Activated T-cell treated with anti-CD3 and anti-CD28 coated beads for 48 hours (primary cell): ENCODE data around the gene SERINC2.
"Not testable (repeated sequence)": the region's sequence is repeated elsewhere in the genome, so short reads cannot be mapped to it uniquely, and the experiment has no call there.

Source experiments
- DNase-seq: peaks from one replicate; pipeline ENCODE4 v3.0.0-alpha.2; 2020; ENCODE audit warnings: low read depth

SERINC2 gene

DNA sequence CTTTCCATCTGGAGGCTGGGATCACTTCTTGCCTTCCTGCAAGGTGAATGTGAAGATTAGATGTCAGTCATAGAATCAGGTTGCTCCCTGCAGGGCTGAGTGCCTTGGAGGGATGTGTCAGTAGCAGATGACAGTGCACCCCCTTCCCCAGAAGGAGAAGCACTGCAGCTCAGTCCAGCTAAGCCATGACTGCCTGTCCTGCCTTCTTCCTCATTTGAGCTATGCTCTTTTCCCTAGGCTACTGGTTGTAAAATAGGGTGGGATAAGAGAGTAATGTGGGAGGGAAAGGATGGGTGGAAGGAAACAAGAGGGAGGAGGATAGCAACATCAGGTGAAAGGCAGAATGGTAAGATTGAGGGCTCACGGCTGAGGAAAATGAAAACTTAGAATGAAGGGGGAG is 29.0 kb upstream of the SERINC2 start:
- no peak for DNase-seq

DNA sequence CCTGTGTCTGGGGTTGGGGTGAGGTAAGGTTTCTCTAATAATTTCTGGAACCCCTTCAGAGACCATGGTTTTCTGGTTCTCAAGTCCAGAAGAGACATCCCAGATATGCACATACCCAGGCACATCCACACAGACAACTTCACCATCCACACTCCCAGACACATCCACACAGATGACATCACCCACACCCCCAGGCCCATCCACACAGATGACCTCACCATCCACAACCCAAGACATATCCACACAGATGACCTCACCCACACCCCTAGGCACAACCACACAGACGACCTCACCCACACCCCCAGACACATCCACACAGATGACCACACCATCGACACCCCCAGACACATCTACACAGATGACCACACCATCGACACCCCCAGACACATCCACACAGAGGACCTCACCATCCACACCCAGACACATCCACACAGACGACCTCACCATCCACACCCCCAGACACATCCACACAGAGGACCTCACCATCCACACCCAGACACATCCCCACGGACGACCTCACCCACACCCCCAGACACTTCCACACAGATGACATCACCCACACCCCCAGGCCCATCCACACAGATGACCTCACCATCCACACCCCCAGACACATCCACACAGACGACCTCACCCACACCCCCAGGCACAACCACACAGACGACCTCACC is 26.3 kb upstream of the SERINC2 start:
- not testable (repeated sequence) for DNase-seq

DNA sequence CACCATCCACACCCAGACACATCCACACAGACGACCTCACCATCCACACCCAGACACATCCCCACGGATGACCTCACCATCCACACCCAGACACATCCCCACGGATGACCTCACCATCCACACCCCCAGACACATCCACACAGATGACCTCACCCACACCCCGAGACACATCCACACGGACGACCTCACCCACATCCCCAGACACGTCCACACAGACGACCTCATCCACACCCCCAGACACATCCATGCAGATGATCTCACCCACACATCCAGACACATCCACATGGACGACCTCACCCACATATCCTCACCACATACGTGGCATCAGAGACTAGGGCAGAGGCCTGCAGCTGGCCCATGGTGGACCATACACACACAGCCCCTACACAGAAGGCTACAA is 25.4 kb upstream of the SERINC2 start:
- DNase-seq = no peak

DNA sequence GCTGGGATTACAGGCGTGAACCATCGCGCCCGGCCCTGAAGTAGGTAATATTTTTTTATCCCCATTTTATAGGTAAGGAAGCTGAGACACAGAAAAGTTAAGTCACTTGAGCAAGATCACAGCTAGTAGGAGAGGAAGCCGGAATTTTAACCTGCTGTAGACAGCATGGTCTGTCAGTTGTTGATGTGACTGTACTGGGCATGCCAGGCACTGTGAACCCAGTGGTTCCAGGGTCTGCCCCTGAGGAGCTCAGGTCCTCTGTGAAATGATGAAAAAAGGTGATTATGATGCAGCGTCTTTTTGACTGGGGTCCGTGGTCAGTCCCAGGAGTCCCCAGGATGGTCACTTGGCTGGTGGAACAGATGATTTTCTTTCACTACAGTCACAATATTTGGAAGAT is 23.4 kb upstream of the SERINC2 start:
- DNase-seq = no peak

DNA sequence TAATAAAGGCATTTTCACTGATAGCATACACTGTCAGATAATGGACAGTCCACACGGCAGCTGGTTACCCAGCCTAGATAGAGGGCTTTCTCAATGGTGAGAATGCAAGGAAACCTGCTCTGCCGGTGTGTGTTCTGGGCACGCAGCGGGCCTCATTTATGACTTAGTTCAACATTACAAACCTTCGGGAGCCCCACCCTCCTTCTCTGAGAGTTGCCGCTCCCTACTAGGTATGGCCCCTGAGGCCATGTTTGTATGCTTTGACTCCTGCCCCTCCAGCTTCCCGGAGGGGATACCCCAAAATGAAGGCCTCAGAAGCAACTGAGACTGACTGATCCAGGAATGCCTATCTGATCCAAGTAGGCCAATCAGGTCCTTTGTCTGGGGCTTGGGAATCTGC is 22.9 kb upstream of the SERINC2 start:
- no peak for DNase-seq

DNA sequence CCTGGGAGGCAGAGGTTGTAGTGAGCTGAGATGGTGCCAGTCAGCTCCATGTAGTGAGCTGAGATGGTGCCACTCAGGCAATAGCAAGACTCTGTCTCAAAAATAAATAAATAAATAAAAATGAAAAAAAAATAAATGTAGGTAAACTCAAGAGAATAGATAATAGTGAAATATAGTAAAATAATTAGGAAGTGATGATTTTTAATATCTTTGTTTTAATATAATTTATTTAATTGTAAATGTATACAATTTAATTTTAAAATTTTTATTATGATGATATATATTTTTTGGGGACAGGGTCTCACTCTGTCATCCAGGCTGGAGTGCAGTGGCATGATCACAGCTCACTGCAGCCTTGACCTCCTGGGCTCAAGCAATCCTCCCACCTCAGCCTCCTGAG is 19.6 kb upstream of the SERINC2 start:
- DNase-seq = no peak

DNA sequence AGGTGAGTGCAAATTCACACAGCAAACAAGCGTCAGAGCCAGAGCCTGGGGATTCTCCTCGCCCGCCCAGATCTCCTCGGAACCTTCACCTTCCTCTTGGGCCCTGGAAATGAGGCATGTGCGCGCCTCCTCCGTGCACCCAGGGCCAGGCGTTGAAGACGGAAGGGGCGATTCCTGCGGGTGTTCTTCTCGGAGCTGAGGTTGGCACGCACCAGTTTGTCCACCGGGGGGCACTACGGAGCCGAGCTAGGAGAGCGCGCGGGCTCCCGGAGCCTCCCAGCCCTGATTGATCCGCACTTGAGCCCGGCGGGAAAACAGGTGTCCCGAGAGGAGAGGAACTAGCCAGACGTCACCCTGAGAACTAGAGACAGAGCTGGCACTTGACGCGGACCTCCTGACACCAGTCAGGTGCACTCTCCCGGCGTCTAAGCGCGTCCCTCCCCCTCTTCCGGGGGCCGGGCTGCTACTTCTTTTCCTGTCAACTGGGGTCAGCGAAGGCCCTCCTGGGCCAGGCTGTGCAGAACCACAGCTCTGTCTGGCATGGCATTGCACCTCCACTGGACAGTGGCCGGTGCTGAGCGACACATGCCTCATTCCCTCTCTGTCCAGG is 18.3 kb upstream of the SERINC2 start:
- DNase-seq = peak; percentile 76

DNA sequence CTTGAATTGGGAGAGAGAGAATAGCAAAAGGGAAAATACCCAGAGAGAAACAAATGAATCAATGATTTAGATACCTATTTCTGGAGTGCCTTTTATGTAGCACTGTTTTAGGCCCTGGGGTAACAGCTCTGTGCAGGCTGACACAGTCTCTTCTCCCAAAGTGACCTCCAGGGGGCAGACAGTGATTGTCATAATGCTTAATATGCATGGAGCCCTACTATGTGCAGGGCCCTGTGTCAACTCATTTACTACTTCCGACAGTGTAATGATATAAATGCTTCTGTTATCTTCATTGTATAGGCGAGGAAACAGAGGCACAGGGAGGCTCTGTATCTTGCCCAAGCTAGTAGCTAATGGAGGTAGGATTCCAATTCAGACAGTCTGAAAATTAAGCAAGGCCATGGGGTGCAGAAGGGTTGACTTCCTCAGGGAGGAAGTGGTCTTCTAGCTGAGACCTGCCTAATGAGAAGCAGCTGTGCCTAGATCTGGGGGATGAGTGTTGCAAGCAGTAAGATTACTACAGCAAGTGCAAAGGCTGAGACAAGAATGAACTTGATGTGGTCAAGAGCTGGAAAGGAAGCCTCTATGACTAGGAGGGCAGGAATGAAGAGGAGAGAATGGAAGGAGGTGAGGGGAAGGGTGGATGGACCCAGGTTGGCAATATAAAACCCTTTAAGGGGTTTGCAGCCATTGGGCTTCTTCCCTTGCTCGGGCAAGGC is 16.2 kb upstream of the SERINC2 start:
- no peak for DNase-seq

DNA sequence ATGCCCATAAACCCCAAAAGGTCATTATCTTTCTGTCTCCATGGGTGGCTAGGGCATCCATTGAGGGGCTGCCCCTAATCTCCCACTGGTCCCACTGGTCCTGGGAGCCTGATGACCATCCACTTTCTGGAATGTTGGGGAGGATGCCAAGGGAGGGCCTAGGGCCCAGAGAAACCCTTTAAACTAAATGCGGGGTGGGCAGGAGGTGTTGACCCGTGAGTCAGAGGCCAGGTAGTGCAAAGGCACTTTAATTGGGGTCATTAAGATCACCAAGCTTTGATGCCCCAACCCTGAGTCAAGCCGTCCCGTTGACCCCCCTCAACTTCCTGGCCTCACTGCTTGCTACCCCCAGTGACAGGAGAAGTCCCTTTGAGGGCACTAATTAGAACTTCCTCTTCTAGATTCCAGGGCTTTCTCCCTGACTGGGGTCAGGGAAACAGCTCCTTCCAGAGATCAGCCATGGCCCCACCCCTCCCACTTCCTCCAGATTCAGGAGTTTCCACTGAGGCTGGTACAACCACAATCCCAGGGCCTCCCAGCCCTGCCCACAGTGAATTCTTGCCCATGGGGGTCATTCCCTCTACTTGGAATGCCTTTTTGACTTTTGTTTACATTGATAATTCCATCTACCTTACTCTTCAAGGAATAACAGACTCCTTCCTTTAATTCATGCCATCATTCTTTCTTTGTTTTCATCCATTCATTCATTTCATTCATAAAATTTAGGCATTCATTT is 15.5 kb upstream of the SERINC2 start:
- no peak for DNase-seq

DNA sequence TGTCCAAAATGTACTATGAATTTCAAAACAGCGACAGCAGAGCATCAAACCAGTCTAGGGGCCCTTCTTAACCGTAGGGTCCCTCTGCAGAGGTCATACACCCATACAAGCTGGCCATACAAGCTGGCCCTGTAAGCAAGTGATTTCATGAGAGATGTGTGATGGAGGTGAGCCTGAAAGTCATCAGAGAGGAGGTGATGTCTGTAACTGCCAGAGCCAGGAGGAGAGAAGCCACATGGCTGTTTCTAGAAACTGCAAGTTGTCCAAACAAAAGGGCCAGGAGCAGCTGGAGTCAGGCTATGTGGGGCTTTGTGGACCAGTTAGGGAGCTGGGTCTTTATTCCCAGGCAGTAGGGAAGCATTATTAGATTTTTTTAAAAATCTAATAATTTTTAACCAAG is 14.8 kb upstream of the SERINC2 start:
- no peak for DNase-seq

DNA sequence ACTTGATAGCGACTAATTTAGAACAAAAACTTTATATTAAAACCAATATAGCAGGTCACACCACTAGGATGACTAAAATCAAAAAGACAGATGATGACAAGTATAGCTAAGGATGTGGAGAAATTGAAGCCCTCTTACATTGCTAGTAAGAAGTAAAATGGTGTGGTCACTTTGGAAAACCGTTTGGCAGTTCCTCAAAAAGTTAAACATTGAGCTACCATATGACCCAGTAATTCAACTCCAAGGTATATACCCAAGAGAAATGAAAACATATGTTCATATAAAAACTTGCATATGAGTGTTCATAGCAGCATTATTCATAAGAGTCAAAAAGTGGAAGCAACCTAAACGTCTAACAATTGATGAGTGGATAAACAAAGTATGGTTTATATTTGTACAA is 13.0 kb upstream of the SERINC2 start:
- no peak for DNase-seq

DNA sequence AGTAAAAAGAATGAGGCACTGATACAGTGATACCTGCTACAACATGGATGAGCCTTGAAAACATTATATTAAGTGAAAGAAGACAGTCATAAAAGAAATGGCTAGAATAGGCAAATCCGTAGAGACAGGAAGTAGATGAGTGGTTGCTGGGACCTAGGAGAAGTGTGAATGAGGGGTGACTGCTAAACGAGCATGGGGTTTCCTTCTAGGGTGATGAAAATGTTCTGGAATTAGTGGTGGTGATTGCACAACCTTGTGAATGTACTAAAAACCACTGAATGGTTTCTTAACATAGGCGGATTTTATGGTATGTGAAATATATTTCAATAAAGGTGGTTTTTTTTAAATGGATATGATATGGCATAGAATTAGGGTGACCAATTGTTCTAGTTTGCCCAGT is 12.6 kb upstream of the SERINC2 start:
- DNase-seq = no peak

DNA sequence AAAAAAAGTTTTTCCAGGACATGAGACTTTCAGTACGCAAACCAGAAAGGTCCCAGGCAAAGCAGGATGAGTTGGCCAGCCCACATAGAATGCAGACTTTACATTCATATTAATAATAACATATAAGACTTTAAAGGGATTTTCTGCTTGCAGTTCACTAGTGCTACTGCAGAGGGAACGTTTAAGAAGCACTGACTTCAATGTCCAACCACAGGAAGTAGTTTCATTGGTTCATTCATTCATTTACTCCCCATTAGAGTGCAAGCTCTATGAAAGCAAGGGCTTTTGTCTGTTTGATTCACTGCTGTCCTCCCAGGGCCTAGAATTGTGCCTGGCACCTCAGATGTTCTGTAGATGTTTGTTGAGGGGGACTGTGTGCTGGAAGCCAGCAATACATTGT is 11.8 kb upstream of the SERINC2 start:
- no peak for DNase-seq

DNA sequence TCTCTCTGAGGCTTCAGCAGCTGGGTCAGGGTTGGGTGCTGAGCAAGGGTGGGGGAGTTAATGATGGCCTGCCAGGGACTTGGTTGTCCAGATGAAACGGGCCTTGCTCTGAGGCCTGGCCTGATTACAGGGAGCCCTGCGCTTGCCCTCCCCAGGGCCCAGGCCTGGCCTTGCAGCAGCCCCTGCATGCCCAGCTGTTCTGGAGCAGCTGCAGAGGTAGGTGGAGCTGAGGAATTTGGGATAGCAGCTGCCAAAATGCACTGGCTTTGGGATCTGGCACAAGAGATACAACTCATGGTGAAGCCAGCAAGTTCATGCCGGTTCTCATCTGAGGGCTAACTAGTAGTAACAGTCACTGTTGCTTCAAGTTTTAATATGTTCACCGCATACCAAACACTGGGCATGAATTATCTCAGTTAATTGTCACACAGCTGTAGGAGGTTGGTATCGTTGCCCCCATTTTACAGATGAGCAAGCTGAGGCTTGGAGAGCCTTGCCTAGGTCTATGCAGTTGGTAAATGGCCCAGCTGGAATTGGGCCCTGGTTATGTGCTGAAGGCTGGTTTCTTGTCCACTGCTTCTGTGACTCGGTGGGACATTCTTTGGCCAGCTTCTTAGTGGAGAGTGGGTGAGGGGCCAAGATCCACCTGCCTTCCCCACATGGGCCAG is 7.3 kb upstream of the SERINC2 start:
- no peak for DNase-seq

DNA sequence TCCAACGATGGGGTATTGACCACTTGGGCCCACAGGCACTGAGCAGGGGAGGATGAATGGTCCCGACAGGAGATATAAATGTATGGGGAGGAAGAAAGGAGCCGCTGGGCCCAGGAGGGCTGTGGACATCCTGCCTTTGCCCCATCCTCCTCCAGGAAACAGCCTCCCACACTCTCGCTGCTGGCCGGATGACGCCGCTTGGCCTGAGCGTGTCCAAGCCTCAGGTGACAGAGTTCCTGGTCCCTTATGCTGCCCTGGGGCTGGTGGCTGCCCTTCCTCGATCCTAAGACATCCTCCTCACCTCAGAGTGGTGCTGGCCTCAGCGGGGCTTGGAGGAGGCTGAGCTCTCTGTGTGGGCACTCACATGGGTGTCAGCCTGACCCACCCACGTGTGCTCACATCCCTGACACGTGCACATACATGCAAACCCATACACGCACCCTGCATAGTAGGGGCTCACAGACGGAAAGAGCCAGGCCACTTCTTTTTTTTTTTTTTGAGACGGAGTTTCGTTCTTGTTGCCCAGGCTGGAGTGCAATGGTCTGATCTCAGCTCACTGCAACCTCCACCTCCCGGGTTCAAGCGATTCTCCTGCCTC is 5.9 kb upstream of the SERINC2 start:
- DNase-seq = no peak

DNA sequence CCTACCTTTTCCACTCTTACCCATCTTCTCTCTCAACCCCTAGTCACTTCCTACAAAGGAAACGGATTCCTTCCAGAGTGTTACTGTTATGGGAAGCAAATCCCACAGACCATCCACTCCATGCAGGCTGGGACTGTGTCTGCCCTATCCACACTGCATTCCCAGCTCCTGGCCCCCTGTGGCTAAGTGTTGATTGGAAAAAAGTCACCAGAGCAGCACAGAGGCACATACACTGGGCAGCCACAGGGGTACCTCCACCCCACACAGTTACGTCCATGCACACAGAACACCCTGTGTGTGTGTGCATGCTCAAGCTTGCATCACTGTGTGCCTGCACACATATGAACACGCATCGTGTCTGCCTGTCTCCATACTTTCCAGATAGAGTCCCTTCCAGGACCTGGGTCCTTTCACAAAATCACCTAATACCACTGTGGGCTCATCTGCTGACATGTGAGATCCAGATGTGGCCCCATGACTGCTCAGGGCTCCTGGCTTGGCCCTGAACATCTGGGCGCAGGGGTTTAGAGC is 4.2 kb upstream of the SERINC2 start:
- no peak for DNase-seq

DNA sequence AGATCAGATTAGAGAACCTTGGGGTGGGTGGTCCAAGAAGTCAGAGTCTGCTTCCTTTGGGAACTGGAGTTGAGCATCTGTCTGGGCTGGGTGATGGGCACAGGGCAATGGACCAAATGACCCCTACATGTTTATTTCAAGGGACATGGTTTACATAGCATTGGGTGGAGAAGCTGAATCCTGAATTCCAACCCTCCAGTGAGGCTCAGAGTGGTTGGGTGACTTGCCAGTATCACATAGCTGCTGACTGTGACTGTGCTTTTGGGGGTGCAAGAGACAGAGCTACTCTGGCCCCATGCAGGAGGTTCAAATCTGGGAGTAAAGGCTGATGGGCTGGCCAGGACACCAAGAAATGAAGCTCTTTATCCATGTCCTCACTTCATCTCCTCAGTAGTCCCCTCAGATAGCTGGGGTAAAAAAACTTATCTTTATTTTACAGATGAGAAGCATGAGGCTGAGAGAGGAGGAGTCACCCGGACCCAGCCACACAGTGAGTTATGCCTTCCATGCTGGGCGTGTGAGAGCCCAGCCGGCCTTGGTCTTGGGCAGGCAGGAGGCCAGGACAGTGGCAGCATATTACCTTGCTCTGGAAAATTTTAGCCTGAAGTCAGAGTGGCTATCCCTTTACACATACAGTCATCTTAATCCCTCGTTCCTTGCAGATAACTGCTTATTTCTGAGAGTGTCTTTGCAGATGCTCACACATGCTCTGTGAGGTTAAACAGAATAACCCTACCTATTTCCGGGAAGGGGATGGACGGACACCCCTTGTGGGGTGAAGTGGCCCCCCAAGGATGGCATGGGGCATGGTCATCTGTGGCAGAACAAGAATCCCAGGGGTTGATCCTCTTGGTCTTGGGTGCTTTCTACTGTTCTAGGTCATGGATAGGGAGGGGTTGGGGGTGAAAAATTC is 2.8 kb upstream of the SERINC2 start:
- DNase-seq = no peak

DNA sequence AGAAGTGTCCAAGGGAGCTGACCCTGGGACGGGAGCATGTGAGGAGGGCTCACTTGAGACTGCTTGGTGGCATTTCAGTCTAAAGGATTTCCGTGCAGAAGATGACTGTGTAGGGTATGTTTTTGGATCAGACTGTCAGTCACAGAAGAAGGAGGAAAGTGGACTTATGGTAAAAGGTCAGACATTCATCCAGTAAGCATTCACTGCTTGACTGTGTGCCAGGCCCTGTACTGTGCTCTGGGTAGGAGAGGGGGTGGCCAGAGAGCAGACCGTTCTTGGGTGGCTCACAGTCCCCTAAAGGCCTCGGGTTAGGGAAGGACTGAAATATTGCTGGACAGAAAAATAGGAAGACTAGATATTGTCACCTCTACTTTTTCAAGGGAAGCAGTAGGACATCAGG is 2.1 kb upstream of the SERINC2 start:
- DNase-seq = no peak

DNA sequence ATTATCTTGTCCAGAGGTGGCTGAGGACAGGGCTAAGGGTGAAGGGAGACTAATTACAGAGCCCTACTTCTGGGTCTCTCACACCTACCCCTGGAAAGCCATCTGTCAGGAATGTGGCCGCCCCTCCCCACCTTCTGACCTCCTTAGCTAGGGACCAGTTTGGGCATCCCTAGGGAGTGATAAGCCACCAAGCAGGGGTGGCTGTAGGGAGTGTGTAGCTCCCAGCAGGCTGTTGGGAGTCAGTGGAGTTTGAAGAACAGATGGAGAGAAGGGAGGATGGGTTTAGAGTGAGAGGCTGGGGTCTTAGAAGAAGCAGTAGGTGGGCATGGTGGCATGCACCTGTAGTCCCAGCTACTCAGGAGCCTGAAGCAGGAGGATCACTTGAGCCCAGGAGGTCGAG is 808 bp upstream of the SERINC2 start:
- no peak for DNase-seq

DNA sequence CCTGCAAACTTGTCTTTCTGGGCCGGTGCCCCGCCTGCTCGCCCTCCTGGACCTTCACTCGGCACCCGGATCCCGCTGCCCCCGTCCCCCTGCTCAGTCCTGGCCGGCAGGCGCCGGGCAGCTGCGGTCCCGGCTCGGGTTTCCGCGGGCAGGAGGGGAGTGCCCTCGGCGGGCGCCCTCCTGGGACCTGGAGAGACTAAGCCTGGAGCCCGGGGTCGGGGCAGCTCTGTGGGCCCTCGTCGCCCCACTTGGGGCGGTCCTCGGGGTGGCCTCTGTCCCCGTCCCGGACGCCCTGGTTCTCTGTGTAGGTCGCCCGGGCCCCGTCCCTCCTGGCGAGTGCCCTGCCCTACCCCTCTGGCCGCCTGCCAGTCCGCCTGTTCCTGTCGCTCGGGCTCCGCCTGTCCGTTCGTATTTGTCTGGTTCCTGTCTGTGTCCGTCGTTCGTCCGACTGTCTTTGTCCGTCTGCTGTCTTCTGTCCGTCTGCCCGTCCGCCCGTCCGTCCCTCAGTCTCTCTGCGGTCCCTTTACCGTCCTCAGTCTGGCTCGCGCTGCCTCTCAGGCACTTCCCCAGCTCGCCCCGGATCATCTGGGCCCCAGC is 490 bp downstream of the SERINC2 start:
- DNase-seq = no peak
